Measurements from ENCODE around the gene ECE1.
"Not testable (repeated sequence)": the region's sequence is repeated elsewhere in the genome, so short reads cannot be mapped to it uniquely, and the experiment has no call there.

The ECE1 gene

DNA sequence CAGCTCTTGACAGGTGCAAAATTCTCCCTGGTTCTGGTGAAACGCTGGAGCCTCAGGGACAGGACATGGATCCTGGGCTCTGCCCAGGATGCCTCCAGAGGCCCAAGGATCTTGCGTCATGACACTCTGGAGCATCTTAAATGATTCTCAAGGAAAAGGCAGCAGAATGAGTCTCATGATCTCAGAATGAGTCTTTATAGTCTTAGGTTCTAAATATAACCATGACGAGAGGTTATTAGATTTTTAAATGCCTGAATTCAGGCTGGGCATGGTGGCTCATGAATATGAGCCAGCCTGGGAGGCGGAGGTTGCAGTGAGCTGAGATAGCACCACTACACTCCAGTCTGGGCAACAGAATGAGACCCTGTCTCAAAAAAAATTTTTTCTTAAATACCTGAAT is 55.5 kb downstream of the ECE1 start:
- in situ Hi-C loops (cut with HindIII; ENCODE audit: low sequenced_read_pairs) = loop anchor here (25.0 kb wide), 1 partner anchor 303 kb away; no protein-coding TSS in a partner anchor

DNA sequence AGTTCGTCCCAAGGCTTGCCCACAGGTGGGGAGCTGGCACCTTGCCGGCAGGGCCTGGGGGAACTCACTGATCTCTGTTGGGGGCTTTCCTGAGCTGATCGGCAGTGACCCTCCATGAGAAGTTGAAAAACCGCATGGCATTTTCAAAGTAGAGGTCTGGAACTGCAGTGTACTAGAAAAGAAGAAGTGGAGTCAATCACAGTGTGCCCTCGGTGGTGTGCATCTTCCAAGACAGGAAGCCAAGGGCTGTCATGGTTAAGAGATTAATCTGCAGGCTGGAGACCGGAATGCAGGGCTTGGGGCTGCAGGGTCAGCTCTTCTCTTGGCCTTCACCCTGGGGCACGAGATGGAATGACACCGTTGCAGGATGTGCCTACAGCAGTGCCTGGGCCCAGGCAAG is 56.8 kb downstream of the ECE1 start:
- in situ Hi-C loops (cut with HindIII; ENCODE audit: low sequenced_read_pairs) = loop anchor here (25.0 kb wide), 1 partner anchor 304 kb away; no protein-coding TSS in a partner anchor

DNA sequence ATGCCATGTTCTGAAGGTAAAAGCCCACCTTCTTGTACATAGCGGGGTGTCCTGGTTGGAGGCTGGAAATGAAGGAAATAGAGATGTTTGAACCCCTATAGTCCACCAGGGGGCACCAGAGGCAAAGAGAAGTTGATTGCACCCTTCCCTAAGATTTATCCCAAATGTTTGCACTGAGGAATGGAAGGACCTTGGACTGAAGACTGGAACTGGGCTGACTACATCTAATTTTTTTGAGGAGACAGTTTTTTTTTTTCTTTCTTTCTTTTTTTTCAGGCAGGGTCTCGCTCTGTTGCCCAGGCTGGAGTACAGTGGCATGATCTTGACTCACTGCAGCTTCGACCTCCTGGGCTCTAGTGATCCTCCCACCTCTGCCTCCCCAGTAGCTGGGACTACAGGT is 58.2 kb downstream of the ECE1 start:
- in situ Hi-C loops (cut with HindIII; ENCODE audit: low sequenced_read_pairs) = loop anchor here (25.0 kb wide), 1 partner anchor 305 kb away; no protein-coding TSS in a partner anchor

DNA sequence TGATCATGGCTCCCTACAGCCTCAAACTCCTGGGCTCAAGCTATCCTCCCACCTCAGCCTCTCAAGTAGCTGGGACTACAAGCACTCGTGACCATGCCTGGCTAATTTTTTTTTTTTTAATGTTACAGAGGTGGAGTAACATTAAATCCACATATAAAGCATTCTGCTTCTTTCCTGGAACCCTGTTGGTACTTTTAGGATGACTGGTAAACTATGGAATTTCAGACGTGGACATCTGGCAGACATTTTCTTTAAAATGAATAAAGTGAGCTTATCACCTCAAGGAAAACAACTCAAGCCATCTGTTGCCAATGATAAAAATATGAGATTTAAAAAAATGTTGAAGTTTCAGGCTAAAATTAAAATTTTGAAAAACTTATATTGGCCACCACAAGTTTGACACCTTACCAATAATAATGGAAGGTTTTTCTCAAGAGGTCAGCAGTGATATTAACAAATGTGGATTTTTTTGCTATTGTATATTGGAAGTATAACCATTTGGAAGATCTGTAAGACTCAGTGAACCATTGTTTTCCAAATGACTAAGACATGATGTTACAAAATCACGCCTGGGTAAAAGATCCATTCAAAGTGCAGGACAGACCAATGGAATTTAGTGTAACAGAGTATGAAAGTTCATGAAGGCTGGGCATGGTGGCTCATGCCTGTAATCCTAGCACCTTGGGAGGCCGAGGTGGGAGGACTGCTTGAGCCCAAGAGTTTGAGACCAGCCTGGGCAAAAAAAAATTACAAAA is 60.8 kb downstream of the ECE1 start:
- in situ Hi-C loops (cut with HindIII; ENCODE audit: low sequenced_read_pairs) = loop anchor here (25.0 kb wide), 1 partner anchor 308 kb away; no protein-coding TSS in a partner anchor

DNA sequence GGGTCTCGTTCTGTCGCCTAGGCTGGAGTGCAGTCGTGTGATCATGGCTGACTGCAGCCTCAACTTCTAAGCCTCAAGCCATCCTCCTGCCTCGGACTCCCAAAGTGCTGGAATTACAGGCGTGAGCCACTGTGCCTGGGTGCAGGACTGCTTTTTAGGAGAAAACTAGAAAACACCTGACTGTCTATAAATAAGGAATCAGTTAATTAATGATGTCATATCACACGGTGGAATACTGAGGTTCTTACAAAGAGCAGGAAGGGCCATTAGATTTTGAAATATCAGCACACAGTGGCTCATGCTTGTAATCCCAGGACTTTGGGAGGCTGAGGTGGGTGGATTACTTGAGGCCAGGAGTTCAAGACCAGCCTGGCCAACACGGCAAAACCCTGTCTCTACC is 62.0 kb downstream of the ECE1 start:
- in situ Hi-C loops (cut with HindIII; ENCODE audit: low sequenced_read_pairs) = loop anchor here (25.0 kb wide), 1 partner anchor 309 kb away; no protein-coding TSS in a partner anchor

DNA sequence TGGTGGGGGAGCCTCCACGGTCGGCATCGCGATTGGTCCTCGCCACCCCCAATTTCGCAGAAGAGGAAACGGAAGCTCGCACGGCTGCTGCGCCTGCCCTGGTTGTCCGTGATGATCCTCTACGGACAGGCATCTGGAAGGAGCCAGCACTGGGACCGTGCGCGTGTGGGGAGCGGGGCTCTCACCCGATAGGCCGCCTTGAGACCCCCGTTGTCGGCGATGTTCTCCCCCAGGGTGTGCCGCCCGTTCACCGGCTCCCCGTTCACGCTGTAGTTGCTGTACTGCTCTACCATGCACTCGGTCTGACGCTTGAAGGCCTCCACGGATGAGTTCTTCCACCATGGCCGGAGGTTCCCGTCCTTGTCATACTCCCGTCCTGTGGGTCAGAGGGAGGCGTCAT is 65.2 kb downstream of the ECE1 start:
- in situ Hi-C loops (cut with HindIII; ENCODE audit: low sequenced_read_pairs) = loop anchor here (25.0 kb wide), 1 partner anchor 312 kb away; no protein-coding TSS in a partner anchor

DNA sequence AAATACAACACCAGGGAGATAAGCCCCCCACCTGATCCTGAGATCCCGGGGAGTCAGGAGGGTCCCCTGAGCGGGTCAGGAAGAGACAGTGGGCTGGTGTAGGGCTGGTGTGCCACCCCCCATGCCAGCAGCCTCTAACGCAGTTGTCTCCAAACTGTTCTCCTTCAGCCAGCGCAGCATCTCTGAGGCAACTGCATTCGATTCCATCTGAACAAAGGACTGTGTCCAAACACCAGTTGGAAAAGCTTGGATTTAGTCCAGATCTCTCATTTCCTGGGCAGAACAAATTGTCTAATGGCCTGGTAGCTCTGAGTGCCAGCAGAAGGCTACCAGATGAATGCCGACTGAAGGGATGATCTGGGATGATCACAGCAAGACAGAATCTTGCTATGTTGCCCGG is 69.4 kb downstream of the ECE1 start:
- in situ Hi-C loops (cut with HindIII; ENCODE audit: low sequenced_read_pairs) = no loop called here

DNA sequence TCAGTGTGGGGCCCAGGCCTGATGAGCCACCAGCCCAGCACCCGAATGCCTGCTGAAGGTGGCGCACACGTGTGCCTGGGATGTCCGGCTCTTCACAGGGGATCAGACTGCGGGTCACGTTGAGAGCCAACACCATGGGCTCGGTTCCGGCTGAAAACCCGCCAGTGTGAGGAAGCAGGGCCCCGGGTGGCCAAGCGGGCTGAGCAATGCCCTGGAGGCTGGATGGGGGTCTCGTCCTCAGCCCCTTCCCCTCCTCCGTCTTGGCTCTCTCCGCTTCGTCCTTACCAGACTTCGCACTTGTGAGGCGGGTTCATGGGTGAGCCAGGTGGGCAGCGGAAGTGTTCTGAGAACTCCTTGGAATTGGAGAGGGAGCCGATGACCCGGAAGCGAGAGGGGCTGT is 70.6 kb downstream of the ECE1 start:
- in situ Hi-C loops (cut with HindIII; ENCODE audit: low sequenced_read_pairs) = no loop called here

DNA sequence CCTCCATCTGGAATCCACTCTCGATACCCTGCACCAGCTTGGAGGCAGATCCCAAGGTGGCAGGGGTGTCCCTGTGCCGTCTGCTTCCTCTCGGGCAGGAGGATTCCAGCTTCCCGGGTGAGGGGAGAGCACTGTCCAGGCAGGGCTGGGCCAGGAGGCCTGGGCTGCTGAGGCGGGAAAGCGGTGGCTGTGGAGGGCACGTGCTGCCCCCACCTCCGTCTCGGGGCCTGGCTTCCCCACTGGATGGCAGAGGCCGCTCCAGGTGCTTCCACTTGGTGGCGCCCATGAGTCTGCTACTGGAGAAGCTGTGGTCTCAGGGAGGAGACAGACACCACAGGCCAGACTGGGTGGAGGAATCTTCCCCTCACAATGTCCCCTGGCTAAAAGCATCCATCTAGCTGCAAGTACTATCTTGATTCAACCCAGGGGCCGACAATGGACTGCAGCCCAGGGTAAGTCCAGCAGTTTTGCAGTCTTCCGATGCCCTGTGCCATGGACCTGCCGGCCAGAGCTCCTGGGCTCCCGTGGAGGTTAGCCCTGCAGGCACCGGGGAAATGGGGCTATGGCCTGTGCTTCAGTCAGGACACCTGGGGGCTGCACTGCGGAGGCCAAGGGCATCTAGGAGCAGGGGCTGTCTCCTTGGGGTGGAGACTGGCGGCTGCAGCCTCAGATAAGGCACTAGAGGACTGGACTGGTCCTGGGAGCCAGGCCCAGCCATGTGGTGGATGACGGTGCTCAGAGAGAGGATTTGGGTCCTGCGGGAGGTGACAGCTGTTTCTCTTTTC is 72.3 kb downstream of the ECE1 start:
- in situ Hi-C loops (cut with HindIII; ENCODE audit: low sequenced_read_pairs) = no loop called here

DNA sequence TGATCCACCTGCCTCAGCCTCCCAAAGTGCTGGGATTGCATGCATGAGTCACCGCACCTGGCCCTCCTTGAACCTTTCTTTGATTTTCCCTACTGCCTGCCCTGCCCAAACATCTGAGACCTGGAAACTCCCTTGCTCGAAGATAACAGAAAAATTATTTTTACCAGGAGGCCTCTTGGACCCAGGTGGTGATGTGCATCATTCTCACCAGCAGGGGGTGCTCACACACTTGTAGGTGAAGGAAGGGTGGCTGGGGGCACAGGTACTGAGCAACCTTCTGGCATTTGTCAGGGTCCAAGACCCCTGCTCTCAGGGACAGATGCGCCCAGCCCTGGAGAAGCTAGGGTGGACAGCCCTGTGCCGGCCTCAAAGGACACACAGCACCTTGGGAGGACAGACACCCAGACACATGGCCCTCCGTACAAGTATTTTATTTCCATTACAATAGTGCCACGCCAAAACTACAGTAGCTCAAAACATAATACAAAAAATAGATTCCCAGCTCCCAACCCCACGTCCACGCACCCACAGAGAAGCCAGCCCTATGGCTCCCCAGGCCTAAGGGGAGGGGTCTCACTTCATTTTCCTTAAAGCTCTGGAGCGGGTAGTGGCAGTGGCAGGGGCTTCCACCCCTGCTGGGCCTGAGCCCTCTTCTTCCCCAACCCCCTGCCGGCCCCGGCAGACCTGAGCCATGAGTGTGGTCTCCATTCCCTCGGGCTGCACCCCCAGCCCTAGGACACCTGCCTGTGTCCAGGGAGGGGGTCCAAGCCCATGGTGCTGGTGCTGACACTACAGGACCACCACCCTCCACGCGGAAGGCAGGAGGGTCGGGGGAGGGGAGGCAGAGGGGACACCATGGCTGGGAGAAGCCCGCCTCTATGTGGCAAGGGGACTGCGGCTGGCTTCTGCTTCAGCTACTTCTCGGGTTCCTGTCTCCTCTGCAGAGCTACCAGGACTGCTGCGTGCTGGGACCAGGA is 73.1 kb downstream of the ECE1 start:
- in situ Hi-C loops (cut with HindIII; ENCODE audit: low sequenced_read_pairs) = no loop called here

DNA sequence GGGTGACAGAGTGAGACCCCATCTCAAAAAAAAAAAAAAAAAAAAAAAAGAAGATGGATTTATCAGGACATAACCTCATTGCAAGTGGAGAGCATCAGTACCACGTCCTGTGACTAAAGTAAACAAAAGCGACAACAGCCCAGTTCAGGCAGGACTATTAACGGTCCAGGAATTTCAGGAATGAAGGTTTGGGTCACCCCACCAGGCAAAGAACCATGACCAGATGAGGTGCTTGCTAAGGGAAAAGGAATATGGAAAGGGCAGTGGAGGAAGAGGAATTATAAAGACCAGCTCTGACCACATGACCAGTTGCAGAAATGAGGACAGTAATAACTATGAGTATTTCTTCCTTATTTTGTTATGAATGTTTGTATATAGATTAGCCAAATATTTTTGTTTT is 78.1 kb downstream of the ECE1 start:
- in situ Hi-C loops (cut with HindIII; ENCODE audit: low sequenced_read_pairs) = no loop called here

DNA sequence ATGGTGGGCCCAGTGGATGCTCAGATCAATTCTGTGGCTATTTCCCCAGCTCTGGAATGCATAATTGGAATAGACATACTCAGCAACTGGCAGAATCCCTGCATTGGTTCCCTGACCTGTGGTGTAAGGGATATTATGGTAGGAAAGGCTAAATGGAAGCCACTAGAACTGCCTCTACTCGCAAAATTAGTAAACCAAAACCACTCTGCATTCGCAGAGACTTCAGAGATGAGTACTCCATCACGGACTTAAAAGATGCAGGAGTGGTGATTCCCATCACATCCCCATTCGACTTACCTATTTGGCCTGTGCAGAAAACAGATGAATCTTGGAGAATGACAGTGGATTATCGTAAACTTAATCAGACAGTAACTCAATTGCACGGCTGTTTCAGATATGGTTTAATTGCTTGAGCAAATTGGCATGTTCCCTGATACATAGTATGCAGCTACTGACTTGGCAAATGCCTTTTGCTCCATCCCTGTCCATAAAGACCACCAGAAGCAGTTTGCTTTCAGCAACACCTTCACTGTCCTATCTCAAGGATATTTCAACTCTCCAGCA is 82.0 kb downstream of the ECE1 start:
- in situ Hi-C loops (cut with HindIII; ENCODE audit: low sequenced_read_pairs) = not testable (repeated sequence)

DNA sequence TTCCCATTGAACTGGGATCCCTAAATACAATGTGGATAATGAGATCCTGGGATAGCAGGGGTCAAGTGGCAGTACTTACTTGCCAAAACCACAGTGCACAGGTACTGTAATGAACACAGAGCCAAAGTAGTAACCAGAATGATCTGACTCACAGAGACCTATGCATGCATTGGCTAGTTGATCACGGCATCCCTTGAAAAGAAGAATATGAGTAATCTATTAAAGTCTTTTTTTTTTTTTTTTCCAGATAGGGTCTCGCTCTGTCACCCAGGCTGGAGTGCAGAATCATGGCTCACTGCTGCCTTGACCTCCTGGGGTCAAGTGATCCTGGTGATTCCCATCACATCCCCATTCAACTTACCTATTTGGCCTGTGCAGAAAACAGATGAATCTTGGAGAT is 84.1 kb downstream of the ECE1 start:
- in situ Hi-C loops (cut with HindIII; ENCODE audit: low sequenced_read_pairs) = no loop called here

DNA sequence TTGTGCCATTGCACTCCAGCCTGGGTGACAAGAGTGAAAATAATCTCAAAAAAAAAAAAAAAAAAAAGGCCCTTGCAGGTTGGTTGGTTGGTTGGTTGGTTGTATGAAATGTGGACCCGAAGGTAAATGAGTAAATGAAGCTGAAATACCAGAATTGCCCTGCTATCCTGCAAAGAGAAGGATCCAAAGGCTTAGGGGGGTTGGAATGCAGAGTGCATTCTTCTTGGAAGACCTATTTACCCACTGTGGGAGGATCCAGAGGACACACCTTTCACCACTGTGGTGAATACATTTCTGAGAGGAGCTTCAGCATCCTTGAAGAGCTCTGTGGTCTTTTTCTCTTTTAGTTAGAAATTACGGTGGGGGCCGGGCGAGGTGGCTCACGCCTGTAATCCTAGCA is 84.8 kb downstream of the ECE1 start:
- in situ Hi-C loops (cut with HindIII; ENCODE audit: low sequenced_read_pairs) = no loop called here

DNA sequence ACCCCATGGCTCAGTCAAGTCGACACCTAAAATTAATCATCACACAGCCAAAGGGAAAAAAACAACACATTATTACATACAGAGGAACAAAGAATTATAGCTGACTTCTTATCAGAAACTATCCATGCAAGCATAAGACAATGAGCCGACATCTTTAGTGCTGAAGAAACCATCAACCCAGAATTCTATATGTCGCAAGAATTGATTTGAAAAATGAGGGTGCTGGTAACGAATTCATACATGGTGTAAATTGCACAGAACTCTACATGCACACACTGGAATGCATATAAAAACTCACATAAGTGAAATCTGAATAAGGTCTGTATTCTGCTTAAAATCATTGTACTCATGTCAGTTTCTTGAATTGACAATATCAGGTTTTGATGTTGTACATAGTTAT is 88.6 kb downstream of the ECE1 start:
- in situ Hi-C loops (cut with HindIII; ENCODE audit: low sequenced_read_pairs) = no loop called here

DNA sequence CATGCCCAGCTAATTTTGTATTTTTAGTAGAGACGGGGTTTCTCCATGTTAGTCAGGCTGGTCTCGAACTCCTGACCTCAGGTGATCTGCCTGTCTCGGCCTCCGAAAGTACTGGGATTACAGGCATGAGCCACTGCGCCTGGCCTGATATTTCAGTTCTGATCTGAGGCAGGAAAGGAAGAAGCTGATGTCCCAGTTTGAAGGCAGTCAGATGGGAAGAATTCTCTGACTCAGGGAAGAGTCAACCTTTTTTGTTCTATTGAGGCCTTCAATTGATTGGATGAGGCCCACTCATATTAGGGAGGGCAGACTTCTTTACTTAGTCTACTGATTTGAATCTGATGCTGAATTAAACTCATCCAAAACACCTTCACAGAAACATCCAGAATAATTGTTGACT is 89.0 kb downstream of the ECE1 start:
- in situ Hi-C loops (cut with HindIII; ENCODE audit: low sequenced_read_pairs) = not testable (repeated sequence)

DNA sequence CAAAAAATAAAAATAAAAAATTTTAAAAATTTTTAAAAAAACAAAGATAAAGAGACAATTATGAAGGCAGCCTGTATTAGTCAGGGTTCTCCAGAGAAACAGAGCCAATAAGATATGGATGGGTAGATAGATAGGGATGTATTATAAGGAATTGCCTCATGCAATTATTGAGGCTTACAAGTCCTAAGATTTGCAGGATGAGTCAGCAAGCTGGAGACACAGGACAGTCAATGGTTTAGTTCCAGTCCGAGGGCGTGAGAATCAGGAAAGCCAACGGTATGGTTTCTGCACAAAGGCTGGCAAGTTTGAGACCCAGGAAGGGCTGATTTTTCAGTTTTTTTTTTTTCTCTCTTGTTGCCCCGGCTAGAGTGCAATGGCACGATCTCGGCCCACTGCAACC is 89.5 kb downstream of the ECE1 start:
- in situ Hi-C loops (cut with HindIII; ENCODE audit: low sequenced_read_pairs) = no loop called here

DNA sequence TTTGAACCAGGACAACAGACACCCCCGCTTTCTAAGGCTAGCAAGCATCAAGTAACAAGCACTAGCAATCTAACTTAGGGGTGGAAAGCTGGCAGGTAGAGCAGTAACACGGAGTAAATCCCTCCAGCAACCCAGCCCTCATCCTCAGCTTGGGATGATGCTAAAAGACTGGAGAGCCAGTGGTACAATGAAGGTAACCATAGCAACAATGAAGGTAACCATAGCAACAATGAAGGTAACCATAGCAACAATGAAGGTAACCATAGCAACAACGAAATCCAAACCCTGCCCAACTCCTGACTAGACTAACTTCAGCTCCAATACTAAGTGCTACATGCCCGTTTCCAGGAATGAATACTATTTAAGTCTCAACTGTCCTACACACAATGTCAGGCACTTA is 91.3 kb downstream of the ECE1 start:
- in situ Hi-C loops (cut with HindIII; ENCODE audit: low sequenced_read_pairs) = no loop called here

DNA sequence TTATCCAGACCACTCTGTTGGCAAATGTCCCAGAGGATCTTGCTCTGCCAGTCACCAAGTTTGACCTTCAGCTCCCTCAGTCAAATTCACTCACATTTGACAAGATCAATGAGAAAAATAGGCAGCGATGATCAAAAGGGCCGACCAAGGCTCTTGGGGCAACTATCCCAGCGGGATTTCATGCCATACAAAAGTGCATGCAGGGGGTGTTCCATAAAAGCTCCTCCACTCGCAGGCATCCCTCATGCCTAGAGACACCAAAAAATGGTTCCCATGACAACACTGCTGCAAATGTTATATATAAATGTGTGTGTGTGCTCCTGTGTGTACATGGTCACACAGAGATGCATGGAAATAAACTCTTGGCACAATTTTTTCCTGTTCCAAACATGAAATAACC is 97.4 kb downstream of the ECE1 start:
- in situ Hi-C loops (cut with HindIII; ENCODE audit: low sequenced_read_pairs) = no loop called here

DNA sequence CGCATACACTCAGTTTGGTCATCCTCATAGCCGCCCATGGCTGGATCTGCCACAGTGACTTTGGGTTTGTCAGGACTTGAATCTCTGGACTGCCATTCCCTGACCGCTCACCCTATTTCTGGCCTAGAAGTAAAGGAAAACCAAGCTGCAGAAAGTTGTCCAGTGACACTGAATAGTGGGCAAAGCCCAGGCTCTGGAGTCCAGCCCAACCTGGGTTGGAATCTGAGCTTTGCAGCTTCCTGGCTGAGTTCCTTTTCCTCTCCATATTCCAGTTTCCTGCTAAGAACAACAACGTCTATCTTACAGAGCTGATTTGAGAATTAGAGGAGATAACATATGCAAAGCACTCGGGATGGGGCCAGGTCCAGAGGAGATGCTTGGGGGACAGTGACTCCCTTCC is 98.0 kb downstream of the ECE1 start:
- in situ Hi-C loops (cut with HindIII; ENCODE audit: low sequenced_read_pairs) = no loop called here

DNA sequence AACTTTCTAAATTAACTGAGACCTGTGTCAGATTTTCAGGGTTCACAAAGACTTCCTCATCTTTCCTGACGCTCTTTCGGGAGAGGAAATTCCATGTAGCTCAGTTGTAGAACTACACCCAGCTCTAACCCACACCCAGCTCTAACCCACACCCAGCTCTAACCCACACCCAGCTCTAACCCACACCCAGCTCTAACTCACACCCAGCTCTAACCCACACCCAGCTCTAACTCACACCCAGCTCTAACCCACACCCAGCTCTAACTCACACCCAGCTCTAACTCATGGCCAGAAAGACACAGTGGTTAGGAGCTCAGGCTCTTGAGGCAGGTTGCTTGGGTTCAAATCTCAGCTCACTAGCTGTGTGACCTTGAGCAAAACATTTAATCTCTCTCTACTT is 99.5 kb downstream of the ECE1 start:
- in situ Hi-C loops (cut with HindIII; ENCODE audit: low sequenced_read_pairs) = not testable (repeated sequence)

All from DLD1 (cell line).